HG02938 (cell line): ENCODE data around the gene SDHB.
"Not testable (repeated sequence)": the region's sequence is repeated elsewhere in the genome, so short reads cannot be mapped to it uniquely, and the experiment has no call there.

Experiments
- ATAC-seq: cut with Tn5 transposase; IDR thresholded peaks from one replicate; pipeline ENCODE4 v1.9.1; 2021; ENCODE audit warnings: mild to moderate bottlenecking, moderate library complexity; ENCODE audit not compliant: unreplicated experiment

Gene SDHB

GRCh38 chr1:17075470-17076255 is 21.8 kb upstream of the SDHB start:
- ATAC-seq: no peak

DNA sequence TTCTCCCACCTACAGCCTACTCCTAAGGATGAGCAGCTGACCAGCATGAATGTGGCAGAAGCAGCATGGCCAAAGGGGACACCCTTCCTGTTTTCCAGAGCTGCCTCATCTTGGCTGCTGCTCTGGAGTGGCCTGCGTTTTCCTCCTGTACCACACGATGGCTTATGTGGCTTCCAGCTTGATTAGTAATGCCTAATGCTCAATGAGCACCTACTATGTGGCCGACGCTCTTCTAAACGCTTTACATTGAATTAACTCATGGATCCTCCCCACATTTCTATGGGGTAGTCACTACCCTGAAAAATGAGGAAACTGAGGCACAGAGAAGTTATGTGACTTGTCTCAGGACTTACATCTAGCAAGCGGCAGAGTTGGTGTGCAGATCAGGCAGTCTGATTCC is 18.0 kb upstream of the SDHB start:
- no peak for ATAC-seq

GRCh38 chr1:17070163-17070525 is 16.3 kb upstream of the SDHB start:
- ATAC-seq: no peak

DNA sequence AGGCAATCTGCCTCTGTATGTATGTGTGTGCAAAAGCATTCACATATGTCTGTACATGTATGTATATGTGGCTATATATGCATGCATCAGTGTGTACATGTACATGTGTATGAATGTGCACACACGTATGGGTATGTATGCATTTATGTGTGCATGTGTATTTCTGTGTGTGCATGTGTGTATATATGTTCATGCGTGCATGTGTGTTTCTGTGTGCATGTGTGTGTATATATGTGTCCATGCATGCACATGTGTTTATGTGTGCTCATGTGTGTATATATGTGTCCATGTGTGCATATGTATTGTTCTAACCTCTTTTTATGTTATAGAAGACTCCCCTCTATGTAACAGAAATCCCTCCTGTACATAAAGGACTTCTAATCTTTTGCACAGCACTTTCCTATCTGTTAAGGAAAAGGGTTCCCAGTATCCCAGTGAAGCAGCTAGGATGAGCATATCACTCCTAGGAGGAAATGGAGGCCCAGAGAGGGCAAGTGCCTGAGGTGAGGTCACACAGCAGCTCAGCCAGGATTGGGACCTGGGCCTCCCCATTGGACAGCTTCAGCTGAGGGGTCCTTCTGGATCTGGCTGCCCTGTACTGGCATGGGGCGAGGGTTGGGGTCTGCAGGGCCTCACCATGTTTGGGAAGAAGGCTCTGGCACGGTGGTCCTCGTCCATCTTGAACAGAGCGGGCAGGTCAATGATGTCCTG is 15.8 kb upstream of the SDHB start:
- no peak for ATAC-seq

- ATAC-seq: no peak
Measured at GRCh38 chr1:17068789-17069188, 15.0 kb upstream of the SDHB start.

DNA sequence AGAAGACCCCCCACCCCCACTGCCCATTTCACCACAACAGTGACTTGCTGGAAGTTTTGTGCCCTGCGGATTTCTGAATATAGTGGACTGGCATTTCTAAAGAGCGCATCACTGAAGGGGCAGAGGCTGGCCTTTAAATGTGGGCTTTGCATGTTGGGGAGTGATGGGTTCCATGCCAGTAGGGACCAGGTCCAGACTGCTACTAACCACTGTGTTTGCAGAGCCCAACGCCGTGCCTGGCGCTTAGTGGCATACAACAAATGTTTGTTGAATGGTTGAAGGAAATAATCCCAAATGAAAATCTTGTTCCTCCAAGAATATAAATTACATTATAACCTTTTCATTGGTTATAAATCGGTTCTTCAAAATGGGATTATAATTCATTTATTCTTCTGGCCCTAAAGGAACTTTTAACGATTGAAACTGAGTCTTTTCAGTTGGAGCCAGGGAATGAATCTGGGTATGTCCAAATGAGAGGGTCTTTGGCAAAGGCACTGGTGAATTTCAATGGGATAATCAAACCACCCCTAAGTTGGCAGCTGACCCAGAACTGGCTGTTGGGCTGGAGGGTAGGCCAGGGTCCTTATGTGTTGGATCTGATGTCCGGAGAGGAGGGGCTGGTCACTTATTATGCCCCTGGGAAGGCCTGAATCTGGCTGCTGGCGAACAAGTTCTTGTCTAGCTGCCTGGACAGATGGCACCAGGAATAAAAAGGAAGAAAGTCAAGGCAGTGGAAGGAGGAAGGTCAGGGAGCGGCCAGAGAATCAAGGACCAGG is 13.8 kb upstream of the SDHB start:
- ATAC-seq: no peak

- no peak for ATAC-seq
Measured at GRCh38 chr1:17067069-17067426, 13.2 kb upstream of the SDHB start.

DNA sequence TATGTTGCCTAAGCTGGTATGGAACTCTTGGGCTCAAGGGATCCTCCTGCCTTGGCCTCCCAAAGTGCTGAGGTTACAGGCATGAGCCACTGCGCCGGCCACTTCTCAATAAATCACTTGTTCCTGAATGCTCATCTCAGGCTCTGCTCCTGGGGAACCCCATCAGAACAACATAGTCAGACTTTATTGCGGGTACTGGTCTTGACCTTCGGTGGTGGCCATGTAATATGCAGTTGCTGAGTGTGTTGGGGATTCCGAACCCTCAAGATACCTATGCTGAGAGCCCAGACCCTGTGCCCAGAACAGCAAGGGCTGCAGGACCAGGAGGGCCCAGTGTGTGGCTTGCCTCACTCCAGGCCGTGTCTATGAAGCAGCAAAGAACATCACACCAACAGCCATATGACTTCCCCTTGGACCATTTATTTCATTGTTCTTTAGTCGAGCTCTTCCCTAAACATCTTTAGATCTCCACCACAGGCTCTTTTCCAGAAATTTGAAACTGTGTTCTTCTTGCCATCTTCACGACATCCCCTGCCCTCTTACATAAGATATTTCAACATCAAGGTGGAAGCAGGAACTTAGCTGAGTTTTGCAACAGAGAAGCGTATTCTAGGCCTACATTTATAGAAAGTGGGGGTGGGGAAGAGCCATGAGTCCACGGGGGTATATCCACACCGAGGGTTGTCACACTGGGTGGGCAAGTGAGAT is 12.7 kb upstream of the SDHB start:
- no peak for ATAC-seq

DNA sequence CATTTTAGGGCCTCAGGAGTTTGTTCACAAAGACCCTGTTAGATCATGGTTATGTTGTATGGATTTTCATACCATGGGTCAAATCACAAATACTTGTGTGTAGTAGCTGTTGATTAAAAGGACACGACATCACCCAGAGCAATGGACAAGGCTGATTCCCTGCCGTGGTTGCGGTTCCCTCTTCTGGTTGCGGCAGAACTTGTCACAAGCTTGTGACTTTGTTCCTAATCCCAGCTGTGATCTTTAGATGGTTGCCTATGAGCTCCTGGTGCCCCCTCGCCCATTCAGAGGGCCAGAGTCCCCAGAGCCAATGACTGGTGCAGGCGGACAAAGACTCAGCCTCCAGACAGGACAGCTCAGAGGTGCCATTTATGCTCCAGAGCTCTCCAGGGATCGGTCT is 11.8 kb upstream of the SDHB start:
- ATAC-seq: no peak

GRCh38 chr1:17062751-17063150 is 8.9 kb upstream of the SDHB start:
- not testable (repeated sequence) for ATAC-seq

- no peak for ATAC-seq
Measured at GRCh38 chr1:17061892-17062291, 8.1 kb upstream of the SDHB start.

- ATAC-seq: no peak
Measured at GRCh38 chr1:17061486-17061885, 7.7 kb upstream of the SDHB start.

- no peak for ATAC-seq
Measured at GRCh38 chr1:17060306-17060749, 6.5 kb upstream of the SDHB start.

DNA sequence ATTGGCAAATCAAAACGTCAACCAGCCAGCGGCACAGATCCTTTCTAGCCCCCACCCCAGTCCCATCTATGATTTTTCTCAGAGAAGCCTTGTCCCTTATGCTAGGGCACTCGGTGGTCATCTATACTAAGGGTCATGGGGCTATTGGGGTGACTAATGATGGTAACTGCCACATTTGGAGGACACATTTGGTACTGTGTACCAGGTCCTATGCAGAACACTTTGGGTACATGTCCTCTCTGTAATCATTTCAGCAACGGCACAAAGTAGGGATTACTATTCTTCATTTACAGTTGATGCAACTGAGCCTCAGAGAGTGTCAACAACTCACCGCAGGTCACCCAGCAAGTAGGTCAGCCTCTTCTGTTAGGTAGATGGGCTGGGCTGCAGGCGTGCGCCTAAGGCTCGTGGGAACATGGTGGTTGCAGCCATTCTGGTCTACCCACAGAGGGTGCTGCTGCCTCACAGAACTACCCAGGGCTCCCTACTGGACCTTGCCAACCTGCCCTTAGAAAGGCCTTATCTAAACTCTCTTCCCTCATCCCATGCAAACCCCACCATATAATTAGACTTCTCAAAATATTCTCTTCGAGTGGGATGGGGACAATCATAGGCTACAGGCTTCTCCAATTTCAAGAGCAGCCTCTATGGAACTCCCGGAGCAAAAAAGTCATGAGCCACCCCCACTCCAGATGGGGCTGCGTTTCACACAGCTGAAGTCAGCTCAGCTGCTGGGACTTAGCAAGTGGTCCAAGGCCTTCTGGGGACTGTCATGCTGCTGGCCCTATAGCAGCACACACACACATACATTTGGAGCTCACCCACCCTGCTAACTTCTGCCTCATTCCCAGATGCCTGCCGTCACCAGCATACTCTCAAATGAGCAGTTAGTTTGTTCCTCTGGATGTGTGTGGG is 5.8 kb upstream of the SDHB start:
- ATAC-seq: no peak

GRCh38 chr1:17056551-17056950 is 2.7 kb upstream of the SDHB start:
- no peak for ATAC-seq

DNA sequence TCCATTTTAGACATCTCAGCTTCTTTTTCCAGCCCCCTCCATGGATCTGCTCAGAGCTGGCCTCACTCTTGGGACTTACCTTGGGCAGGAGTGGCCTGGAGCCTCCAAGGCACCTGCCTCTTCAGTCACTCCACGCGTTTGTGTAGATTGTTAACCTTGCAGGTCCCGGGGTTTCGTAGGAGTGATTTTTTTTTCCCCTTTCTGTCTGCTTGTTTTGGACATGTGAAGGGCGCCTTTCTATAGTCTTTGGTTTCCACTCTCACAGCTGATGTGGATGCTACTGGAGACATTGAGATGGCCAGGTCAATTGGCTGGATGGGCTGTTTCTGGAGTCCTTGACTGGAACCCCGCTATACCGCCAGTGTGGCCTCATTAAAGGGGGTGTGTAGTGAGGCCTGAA is 2.0 kb upstream of the SDHB start:
- ATAC-seq: no peak

DNA sequence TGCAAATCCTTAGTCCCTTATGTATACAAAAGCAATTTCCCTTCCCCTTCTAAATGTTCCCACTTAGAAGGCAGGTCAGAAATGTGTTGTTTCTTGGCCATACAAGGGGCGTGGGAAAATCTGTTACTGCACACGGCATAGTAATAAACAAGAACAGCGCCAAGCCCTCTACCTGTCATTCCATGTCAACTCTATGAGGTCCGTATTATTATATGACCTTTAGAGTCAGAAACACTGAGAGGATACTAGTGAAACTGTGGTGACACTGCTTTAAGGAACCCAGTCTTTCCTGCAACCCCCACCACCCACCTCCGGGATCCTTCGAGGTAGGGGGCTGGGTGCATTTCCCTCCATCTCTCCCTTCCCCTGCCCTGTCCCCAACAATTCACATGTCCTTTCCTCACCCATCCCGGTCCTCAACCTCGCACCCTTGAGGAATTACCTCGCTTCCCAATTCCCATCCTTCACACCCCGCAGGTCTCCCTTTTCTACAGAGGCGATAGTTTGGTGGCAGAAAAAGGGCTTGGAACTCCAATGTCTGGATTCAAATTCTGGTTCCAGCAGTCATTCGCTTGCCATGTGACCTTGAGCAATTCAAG is 647 bp downstream of the SDHB start:
- no peak for ATAC-seq

- no peak for ATAC-seq
Measured at GRCh38 chr1:17052641-17053040, 1.2 kb downstream of the SDHB start.

- ATAC-seq: no peak
Measured at GRCh38 chr1:17052038-17052437, 1.8 kb downstream of the SDHB start.

GRCh38 chr1:17047924-17048323 is 5.9 kb downstream of the SDHB start:
- ATAC-seq: no peak
